GM10847 (cell line): ENCODE measurements around the gene MIF4GD.

ENCODE experiments used
- POLR2A ChIP-seq: IDR thresholded peaks from 2 replicates; pipeline ENCODE4 v1.6.1; 2011; ENCODE audit not compliant: insufficient read length; ENCODE audit errors: extremely low read depth

The MIF4GD gene

DNA sequence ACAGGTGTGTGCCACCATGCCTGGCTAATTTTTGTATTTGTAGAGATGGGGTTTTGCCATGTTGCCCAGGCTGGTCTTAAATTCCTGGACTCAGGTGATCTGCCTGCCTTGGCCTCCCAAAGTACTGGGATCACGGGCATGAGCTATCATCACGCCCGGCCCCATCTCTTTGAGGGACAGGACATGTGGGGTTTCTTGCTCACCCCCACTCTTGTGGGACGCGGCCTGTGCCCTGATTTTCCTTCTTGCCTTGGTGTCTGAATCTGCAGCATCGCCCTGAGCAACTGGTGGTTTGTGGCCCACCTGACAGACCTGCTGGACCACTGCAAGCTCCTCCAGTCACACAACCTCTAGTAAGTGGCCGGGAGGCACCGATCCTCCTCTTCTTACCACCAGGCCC is 40.0 kb downstream of the MIF4GD start:
- TF ChIP-seq POLR2A, result no peak

DNA sequence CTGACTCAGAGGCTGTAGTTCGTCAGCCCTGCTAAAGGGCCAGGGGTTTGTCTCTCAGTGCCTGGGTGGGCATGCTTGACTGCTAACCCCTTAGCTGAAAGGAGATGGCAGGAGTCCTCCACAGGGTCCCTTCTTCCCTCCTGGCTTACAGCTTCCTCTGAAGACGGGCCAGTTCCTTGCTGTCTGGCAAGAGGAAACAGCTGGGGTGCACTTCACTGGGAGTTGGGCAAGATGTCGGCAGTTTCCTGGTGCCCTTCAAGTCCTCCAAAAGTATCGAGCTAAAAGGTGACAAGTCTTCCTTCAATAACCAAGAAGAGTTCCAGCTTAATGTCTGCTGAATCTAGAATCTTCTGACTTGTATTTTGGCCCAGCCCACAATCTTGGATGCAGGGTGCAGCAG is 42.2 kb downstream of the MIF4GD start:
- TF ChIP-seq POLR2A, result no peak

DNA sequence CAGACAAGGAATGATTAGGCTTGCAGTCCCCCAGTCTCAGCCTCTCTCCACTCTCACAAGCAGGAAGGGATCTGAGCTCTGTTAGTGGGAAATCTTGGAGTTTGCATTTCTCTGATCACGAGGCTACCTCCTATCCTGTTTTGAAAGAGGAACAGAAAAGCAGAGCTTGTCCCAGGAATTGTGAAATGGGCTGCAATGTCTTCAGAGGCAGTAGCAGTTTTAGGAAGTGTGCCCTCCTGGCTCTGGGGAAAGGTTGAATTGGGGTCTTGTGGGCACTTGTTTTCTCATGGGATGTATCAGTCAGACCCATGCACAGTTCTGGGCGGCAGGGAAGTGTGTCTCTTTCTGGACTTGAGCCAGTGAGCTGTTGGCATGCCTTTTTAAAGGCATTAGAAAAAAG is 42.7 kb downstream of the MIF4GD start:
- TF ChIP-seq POLR2A, result no peak

DNA sequence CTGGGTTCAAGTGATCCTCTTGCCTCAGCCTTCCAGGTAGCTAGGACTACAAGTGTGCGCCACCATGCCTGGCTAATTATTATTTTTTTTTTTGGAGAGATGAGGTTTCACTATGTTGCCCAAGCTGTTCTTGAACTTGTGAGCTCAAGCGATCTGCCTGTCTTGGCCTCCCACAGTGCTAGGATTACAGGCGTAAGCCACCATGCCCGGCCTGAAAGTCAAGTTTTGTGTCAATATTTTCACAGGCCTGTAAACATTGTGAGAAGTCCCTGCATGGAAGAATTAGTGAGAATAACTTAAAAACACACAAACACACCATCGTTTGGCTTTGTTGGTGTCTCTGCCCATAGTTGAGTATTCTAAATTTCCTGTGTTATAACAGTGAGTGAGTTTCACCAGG is 43.3 kb downstream of the MIF4GD start:
- TF ChIP-seq POLR2A, result no peak

DNA sequence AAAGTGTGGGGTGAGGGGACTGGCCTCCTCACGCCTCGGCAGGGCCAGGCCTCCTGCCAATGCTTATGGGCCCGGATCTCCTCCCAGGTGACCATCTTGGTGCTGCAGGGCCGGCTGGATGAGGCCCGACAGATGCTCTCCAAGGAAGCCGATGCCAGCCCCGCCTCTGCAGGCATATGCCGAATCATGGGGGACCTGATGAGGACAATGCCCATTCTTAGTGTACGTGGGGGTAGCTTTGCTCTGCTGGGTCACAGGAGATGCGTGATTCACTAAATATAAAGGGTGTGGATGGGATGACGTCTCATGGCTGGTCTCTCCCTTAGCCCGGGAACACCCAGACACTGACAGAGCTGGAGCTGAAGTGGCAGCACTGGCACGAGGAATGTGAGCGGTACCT is 46.0 kb downstream of the MIF4GD start:
- TF ChIP-seq POLR2A, result no peak

DNA sequence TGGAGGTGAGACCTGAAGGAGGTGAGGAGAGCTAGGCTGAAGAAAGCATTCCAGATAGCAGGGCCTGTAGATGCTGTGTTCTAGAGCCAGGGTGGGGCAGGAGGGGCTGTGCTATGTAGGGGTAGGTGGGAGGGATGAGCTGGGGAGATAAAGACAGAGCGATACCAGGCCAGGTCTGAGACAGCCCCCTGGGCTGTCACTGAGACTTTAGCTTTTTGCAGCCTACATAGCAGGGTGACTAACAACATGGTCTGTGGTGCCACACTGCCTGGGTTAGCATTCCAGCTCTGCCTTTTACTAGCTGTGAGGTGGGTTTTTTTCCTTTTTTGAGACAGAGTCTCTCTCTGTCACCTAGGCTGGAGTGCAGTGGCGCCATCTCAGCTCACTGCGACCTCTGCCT is 51.2 kb downstream of the MIF4GD start:
- no peak for TF ChIP-seq POLR2A

DNA sequence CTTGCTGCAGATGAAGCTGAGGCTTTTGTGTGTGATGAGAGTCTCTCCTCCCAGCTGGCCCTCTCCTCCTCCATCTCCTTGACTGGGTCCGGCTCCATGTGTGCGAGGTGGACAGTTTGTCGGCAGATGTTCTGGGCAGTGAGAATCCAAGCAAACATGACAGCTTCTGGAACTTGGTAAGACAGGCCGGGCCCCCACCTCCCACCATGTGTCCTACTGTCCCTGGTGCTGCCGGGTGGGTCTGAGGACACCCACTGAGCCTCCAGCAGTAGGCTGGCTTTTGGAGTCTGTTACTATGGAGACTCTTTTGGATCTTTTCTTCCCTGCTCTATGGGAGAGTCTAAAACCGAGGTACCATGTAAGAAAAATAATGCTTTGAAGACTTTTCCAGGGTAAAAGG is 52.9 kb downstream of the MIF4GD start:
- TF ChIP-seq POLR2A, result no peak
